Measurements from ENCODE around the gene TCERG1L.
"Not testable (repeated sequence)": the region's sequence is repeated elsewhere in the genome, so short reads cannot be mapped to it uniquely, and the experiment has no call there.

TCERG1L gene

GRCh38 chr10:131245475-131246059 is 66.0 kb downstream of the TCERG1L start:
- DNase-seq = no peak

- DNase-seq = no peak
These were observed 66.7 kb downstream of the TCERG1L start for GRCh38 chr10:131244836-131245235.

- DNase-seq = no peak
These were observed 68.4 kb downstream of the TCERG1L start for GRCh38 chr10:131243076-131243475.

DNA sequence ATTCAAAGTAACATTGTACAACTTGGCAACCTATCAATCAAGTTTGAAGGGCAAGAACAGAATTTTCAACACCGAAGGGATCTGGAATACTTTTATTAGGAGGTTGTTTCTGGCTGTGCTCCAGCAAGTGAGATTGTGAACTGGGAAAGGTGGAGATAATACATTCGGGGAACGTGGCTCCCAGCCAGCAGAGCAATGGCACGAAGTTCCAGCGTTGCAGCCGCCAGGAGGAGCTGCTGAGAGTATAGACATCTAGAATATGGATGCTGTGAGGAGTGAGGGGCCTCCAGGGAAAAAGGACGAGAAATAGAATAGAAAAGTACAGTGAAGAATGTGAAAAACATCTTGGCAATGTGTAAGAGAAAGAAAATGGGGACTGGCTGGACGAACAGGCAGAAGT is 69.5 kb downstream of the TCERG1L start:
- peak; percentile 3 for DNase-seq

DNA sequence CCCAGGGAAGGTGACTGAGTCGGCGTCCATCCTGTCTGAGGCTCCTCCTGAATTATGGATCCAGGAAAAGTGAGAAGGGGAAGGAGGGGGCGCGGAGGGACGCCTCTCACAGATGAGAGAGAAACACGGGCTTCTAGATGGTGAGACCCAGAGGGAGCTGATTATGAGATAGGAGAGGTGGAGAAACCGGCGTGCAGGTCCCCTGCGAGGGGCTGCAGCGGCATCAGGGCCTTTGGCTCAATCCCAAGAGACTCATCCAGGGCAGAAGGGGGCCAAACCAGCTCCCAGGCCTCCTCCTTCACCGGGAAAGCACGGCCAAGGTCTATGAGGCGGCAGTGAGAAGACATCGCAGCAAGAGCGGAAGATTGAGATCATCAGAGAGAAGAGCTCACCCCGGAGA is 70.8 kb downstream of the TCERG1L start:
- no peak for DNase-seq

- DNase-seq = no peak
These were observed 71.6 kb downstream of the TCERG1L start for GRCh38 chr10:131239926-131240325.

DNA sequence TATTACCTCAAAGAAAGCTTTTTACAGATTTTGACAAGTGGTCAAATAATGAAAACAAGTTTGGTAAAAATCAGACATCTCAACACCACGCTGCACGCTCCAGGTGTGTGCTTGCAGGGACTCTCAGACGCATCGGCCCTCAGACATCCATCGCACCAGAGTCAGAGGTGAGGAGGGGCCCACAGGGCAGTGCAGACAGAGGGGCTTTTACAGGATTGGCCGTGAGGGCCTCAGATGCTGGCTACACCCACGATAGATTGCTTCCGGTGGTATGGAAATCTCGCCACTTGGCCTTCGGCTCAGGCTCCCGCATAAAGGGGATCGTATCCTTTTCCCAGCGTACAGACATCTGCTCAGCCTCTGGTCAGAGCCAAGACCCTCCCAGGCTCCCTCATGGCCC is 72.1 kb downstream of the TCERG1L start:
- DNase-seq = no peak

DNA sequence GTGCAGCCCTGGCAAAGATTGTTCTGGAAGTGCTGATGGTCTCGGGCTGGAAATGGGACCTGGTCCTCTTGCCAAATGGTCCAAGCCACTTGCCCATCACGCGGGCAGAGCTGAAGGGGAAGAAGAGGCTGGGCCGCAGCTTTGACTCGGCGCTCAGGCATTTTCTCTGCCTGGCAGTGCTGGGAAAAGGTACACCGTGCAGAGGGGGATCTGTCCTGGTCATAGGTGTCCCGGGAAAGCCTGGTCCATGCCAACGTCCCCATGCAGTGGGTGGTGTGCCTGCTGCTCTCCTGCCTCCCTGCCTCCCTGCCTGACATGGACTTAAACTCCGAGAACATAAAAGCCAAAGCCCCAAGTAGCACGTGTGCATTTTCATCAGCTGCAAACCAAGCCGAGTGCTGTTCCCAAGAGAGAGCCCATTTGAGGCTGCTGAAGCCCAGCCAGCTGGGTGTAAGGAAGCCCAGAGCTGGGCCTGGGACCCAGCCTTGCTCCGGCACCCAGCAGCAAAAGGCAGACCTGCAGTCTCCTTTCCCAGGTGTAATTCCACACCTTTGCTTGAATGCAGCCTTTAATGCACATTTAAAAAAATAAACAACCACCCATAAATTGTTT is 72.7 kb downstream of the TCERG1L start:
- DNase-seq = no peak

- DNase-seq = no peak
These were observed 73.4 kb downstream of the TCERG1L start for GRCh38 chr10:131237991-131238651.

- DNase-seq = not testable (repeated sequence)
These were observed 76.9 kb downstream of the TCERG1L start for GRCh38 chr10:131234606-131235005.

GRCh38 chr10:131233611-131234258 is 77.8 kb downstream of the TCERG1L start:
- peak; percentile 8 for DNase-seq

GRCh38 chr10:131231965-131232541 is 79.5 kb downstream of the TCERG1L start:
- DNase-seq = no peak

DNA sequence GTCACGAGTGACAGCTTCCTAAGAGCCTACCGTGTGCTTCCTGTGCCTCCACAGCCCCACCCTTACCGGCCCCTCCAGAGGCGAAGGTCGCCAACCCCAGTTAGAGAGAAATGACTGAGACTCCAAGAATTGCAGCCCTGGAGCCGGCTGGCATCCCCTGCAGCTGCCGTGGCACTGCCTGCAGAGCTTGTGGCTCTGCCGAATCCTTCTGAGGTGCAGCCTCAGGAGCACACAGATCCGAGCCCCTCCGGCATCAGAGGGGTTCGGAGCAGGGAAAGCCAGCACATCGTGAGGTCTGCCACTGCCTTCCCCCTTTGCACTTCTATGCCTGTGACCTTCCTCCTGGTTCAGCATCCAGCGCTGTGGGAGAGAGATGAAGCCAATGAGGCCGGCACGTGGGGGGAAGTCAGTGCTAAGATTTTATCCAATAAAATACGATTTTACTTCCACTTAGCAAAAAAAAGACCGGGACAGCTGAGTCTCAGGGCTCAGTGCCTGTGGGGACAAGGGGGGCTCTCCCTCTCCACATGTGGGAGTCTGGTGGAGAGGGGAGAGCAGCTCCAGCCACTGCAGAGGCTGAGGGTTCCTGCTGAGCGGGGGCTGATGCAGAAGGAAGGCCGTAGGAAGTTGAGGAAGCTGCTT is 80.1 kb downstream of the TCERG1L start:
- DNase-seq = no peak

DNA sequence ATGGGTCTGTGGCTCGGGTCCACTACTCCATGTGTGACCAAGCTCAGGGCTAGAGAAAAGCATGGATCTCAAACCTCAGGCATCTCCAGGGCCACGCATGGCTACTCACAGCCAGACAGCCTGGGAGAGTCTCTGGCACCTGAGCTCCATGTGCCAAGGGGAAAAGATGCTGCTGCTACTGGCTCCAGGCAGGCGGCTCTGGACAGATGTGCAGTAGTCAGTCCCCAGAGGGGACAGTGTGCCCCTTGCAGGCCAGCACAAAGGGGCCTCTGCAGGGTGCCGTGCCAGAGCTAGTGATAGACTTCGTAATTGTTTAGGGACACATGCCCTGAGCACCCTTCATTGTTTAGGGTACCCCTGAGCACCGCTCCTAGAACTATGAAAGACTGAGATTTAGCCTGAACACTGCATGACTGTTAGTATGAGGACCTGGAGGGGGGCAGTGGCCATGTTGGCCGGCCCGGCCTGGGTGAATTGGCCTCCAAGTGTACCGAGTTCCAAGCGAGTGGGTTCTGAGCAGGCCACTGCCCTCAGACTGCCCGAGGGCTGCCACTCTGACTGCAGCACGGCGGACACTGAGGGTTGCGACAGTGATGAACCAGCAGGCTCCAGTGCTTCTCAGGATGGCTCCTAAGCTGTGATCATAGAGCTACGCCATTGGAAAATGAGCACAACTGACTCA is 80.7 kb downstream of the TCERG1L start:
- no peak for DNase-seq

GRCh38 chr10:131230166-131230565 is 81.4 kb downstream of the TCERG1L start:
- no peak for DNase-seq

GRCh38 chr10:131227163-131227740 is 84.3 kb downstream of the TCERG1L start:
- DNase-seq = no peak

- DNase-seq = no peak
These were observed 84.9 kb downstream of the TCERG1L start for GRCh38 chr10:131226446-131227162.

- no peak for DNase-seq
These were observed 87.4 kb downstream of the TCERG1L start for GRCh38 chr10:131224106-131224505.

DNA sequence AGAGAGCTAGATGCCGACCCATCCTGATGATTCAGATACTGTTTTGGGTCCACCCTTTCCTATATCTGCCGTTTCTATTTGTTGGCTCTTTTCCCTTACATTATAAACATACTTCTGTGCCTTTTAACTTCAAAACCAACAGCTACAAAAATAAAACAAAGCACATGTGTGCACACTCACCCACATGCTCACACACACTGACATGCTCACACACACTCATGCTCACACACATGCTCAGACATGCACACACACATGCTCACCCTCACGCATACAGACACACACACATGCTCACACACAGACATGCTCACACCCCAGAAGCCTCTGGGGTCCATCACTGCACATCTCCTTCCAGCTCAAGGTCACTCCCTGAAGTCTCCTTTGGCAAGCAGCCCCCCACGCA is 88.1 kb downstream of the TCERG1L start:
- no peak for DNase-seq

DNA sequence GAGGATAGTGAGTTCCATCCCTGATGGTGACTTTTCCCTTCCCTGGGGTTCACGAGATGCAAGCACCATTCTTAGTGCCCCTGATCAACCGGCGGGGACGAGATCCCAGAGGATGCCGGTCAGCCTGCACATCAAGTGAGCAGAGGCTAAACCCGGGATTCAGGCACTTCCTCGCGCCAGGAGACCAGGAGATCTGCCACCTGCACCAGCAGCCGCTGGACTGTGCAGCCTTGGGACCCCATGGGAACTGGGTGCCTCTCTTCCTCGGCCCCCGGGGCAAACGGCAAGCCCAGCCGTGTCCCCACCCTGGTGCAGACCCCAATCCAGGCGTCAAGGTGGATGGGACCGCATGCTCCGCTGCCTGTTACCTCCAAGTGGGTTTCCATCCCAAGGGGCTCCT is 88.5 kb downstream of the TCERG1L start:
- no peak for DNase-seq

- no peak for DNase-seq
These were observed 89.8 kb downstream of the TCERG1L start for GRCh38 chr10:131221632-131222277.

All from RPMI8226 (cell line).